NCI-H1105 (cell line): ENCODE measurements around the gene TBC1D7.
A peak's percentile ranks its signal among the peaks of the same experiment; 100 is the strongest.

ENCODE experiments used
- DNase-seq: peaks from one replicate; lab custom pipeline; 2025; lab: John Stamatoyannopoulos, UW

Gene TBC1D7

DNA sequence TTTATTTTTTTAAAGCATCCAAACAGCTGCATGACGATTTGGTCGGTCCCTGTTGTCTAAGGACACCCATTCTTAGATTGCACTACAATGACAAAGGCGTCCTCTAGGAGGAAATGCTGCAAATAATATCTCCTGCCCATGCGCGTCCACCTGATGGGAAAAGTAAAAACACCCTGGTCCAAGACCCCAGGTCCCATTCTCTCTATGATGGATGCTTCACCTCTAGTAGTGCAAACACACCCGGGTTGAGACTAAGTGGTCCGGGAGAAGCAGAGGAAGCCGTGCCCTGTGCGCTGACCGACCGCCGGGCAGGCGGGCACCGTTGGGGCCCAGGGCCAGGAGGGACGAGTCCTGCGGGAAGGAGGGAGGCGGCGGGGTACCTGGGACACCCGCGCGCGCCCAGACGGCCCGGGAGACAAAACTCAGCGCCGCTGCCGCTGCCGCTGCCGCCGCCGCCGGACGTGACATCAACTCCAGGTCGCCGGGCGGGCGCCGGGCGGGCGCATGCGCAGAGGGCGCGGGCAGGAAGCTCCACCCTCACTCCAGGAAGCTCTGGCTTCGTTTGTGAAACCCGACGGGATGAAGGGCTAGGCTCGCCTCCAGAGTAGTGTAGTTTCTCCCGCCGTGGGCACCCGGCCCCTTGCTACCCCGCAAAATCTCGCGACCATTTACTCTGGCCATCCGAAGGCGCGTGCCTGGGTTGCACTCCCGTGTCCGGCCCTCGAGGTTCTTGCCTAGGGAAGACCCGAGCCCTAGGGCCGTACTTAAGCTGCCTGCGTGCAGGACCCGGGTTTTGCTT, at the start of gene TBC1D7:
TSS of gene TBC1D7 (minus strand) at position 462 of the 799 bp plus-strand sequence. CDS start 1,639 bp downstream, outside the sequence.
- DNase-seq, result peak; percentile 86

DNA sequence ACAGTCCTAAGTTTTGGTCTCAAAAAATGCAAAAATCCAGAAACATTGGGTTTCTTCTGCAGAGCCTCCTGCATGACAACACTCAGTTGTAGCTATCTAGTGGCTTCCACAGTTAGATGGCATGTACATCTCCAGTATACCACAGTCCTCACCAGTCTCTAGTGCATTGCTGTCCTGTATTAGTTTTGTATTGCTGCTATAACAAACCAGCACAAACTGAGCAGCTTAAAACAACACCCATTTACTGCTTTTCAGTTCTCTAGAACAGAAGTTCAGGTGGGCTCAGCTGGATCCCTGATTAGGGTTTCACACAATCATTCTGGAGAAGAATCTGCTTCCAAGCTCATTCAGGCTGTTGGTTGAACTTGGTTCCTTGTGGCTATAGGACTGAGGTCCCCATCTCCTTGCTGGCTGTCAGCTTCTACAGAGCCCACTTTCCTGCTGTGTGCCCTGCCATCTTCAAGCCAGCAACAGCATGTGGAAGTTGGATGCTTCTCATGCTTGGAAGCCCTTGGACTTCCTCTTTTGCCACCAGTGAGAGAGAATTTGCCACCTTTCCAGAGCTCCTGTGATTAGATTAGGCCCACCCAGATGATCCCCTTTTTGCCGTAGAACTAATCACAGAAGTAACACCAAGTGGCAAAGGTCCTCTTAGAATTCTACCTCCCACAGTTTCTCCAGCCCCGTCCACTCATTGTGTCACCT, 48.9 kb upstream of the TBC1D7 start:
- DNase-seq, result no peak

DNA sequence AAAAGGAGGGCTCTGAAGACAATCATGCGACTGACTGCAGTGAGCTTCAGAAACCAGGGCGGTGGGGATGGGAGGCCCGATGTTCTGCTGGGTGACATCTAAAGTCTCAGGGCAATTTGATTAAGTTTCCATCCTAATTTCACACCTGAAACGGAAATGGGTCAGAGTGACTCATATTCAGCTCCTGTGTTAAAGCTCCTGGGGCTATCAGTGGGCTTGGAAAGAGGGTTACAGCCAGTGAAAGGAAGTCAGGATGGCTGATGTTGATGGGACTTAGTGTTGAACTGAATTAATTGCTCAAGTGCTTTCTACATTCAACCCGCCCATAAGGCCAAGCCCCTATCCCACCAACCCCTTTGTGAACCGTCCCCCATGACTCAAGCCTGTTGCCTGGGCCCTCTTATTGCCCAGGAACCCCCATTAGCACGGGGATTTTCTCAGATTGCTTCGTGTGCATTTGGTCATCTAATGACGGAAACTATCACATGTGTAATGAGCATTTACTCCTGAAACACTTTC, 47.1 kb upstream of the TBC1D7 start:
- DNase-seq, result no peak

DNA sequence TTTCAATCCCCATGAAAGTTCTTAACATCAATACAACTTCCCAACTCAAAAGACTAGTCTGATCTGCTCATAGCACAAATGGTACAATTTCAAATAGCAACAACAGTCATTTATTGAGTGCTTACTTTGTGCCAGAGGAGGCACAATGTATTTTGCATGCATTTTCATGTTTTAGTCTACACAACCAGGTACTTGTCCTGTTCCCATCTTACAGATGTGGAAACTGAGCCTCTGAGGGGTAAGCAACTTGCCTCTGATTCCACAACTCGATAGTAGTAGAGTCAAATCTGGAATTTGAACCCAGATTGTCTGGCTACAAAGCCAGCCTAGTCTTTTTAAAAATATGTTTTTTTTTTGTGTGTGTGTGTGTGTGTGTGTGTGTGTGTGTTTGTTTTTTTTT, 45.6 kb upstream of the TBC1D7 start:
- DNase-seq, result no peak

DNA sequence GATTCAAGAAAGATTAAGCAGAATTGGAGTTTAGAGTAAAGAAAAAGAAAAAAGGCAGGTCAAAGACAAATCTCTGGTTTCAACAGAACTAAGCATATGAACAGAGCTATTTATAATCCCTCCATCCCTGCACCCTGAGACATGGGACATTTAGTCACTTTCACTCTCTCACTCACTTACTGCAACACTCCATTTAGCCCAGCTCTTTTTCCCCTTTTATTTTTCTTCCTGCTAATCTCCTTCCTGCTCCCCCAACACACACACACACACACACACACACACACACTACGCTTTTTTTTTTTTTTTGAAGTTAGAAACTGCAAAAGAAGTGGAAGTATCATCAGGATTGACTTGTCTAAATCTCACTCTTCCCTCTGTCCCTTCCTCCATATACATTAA, 45.1 kb upstream of the TBC1D7 start:
- DNase-seq, result no peak

DNA sequence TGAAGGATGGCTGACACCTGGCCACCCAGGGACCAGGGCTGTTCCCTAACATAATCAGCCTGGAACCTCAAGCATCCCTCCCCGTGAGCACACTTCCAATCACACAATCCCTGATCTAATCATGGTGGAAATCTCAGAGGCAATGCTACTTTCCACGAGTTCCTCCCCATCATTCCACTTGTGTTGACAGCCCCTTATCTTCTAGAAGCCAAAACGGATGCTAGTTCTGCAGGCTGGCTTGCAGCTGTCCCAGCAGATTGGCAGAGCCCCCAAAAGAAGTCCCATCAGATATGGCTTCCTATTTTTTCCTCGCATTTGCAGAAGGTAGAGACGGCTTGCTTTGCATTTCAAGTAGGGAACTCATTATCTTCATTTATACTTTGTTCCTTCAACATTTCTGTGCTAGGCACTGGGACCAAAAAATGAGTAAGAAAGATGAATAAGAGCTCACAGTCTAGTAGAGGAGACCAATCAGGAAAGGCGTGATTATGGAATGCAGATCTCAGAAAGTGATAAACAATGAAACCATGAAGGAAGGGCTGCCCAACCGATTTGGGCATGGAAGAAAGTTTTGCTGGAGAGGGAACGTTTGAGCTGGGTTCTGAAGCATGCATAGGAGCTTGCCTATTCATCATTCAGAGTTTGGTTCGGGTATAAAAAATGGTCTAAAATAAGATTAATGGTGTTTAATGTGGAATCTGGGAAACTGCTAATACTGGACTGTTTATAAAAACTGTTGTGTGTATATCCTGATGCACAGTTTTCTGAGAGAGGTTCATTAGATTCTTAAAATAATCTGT, 44.6 kb upstream of the TBC1D7 start:
- no peak for DNase-seq

DNA sequence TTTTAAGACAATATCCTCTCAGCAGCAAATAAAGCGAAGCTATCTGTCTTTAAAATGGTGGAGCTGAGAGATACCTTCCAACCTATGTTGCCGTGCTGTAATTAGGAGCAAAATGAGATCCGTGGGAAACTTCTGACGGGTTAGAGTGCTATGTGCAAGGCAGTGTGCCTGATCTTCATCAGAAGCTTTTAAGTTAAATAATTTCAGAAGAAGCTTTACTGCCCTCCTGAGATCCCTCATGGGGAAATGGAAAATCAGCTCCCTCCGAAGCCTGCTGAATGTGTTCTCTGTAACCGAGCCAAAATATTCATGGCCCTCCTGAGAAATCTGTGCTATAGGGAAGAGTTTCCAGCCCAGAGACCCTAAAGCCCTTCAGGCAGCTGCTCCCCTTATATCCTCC, 43.7 kb upstream of the TBC1D7 start:
- DNase-seq, result no peak

GRCh38 chr6:13371421-13372072, 43.2 kb upstream of the TBC1D7 start:
- DNase-seq, result no peak

GRCh38 chr6:13370623-13371022, 42.3 kb upstream of the TBC1D7 start:
- DNase-seq, result no peak

GRCh38 chr6:13369591-13369990, 41.3 kb upstream of the TBC1D7 start:
- DNase-seq, result no peak

GRCh38 chr6:13368731-13369115, 40.4 kb upstream of the TBC1D7 start:
- no peak for DNase-seq

GRCh38 chr6:13368079-13368730, 39.9 kb upstream of the TBC1D7 start:
- DNase-seq, result no peak

- no peak for DNase-seq
Observed at GRCh38 chr6:13367396-13367795, 39.1 kb upstream of the TBC1D7 start.

DNA sequence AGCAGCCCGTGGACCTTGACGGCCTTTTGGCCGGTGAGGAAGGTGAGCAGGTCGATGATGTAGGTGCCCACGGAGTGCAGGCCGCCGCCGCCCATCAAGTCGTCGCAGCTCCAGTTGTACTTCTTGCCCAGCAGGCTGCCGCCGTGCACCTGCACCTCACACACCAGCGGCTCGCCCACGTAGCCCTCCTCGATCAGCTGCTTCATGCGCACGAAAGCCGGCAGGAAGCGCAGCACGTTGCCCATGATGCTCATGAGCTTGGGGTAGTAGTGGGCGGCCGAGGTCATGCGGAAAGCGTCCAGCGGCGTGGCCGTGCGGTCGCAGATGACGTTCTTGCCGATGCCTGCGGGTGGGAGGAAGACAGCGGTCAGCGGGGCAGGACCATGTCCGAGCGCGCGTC, 37.0 kb upstream of the TBC1D7 start:
- DNase-seq, result no peak

DNA sequence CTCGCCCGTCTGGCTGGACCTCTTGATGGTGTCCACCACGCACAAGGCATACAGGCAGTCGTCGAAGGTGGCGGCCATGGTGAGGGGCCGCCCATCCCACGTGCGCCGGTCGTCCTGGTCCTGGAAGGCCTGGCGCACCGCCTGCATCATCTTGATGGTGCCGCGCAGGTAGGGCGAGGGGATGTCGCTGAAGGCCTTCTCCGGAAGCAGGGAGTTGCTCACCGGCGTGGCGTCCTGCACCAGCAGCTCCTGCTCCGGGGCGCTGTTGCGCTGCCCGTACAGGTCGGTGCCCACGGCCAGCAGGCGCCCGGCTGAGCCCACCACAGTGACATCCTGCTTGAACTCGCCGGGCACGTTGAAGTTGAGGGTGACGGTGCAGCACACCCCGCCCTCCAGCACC, 36.5 kb upstream of the TBC1D7 start:
- no peak for DNase-seq

DNA sequence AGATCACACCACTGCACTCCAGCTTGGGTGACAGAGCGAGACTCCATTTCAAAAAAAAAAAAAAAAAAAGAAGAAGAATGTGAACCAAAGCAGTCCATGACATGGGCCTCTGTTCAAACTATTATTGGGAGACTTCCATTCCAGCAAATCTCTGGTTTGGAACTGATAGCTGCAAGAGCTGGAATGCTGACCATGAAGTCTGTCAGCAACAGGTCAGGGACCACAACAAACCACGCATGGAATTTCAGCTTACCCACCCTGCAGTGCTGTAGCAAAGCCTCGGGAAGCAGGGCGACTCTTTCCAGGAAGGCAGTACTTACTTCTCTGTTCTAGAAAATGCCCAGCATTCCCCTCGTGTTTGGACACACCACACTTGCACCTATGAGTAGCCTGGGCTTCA, 34.1 kb upstream of the TBC1D7 start:
- no peak for DNase-seq

DNA sequence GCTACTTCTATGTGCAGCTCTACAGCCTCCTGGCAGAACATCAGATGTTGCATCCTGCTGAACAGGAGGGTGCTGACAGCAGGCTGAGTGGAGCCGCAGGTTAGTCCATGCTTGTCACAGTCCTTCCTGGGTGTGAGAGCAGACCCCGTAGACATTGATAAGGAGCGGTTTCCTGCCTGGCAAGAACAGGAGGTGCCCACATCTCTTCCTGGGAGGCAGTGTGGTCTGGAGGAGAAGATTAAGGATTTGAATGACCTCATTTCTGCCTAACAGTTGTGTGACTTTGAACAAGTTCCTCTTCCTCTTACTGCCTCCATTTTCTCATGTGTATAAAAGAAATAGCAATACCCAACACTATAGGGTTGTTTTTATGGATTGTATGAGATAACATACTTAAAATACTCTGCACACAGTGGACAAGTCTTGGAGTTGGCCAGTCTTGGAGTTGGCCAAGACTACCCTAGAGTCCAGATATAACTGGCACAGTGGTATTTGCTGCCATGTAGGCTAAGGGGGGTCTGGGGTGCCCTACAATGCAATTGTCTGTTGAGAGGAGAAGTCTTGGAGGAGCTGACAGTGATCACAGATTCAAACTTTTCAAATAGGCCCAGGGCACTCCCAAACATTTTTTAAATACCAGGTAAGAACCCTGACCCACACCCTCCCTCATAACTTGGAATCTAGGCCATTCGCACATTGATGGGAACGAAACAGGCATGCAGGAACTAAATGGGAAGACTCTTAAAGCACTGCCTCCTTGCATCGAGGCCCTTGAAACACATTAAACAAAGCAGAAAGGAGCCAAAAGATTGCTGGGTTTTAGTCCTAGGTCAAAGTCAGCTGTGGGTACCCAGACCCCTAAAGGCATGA, 32.6 kb upstream of the TBC1D7 start:
- no peak for DNase-seq

GRCh38 chr6:13359287-13359686, 30.9 kb upstream of the TBC1D7 start:
- no peak for DNase-seq

GRCh38 chr6:13358511-13358910, 30.2 kb upstream of the TBC1D7 start:
- DNase-seq, result no peak

DNA sequence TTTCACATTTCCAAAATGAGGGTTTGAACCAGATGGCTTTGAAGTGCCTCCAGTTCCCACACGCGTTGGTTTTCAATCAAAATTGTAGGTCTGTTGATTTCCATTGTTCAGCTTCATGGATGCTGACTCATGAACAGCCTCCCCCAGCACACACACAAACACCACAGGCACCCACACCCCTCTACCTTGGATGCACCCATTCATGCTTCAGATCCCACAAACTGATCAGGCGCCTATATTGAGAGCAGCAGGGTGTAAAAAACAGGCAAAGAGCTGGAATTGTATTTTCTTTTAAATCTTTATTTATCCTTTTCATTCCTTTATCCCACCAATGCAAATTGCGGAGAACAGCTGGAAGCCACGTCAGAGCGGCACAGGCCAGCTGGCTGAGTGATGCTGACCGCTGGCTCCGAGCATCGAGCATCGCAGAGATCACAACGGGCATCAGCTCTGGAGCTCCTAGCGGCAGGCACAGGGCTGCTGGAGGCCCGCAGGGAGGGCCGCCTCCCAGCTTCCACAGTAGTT, 29.3 kb upstream of the TBC1D7 start:
- DNase-seq, result no peak
